CD4-positive, alpha-beta T cell treated with Interleukin-2 at 100 ng/mL for 4 hours (primary cell): ENCODE data around the gene PRSS57.
A peak's percentile ranks its signal among the peaks of the same experiment; 100 is the strongest.
"Not testable (repeated sequence)": the region's sequence is repeated elsewhere in the genome, so short reads cannot be mapped to it uniquely, and the experiment has no call there.

Source experiments
- DNase-seq: peaks from one replicate; pipeline ENCODE4 v3.0.0-alpha.2; 2020; ENCODE audit warnings: low spot score

The PRSS57 gene

GRCh38 chr19:674282-675151, 20.7 kb downstream of the PRSS57 start:
- no peak for DNase-seq

- no peak for DNase-seq
Measured at GRCh38 chr19:670609-671075, 24.6 kb downstream of the PRSS57 start.

GRCh38 chr19:668675-669434, 26.4 kb downstream of the PRSS57 start:
- DNase-seq = not testable (repeated sequence)

GRCh38 chr19:666985-667573, 28.2 kb downstream of the PRSS57 start:
- DNase-seq = not testable (repeated sequence)

GRCh38 chr19:664913-665443, 30.3 kb downstream of the PRSS57 start:
- DNase-seq = peak; percentile 85

- no peak for DNase-seq
Measured at GRCh38 chr19:663682-664117, 31.6 kb downstream of the PRSS57 start.

- peak; percentile 95 for DNase-seq
Measured at GRCh38 chr19:662962-663681, 32.1 kb downstream of the PRSS57 start, which contains the start of gene RNF126. Gene RNF126, minus strand, starts transcription at chr19:663214. Its CDS starts 93 bp downstream, at chr19:663121.

- peak; percentile 72 for DNase-seq
Measured at GRCh38 chr19:662207-662961, 32.9 kb downstream of the PRSS57 start.

- DNase-seq = peak; percentile 70
Measured at GRCh38 chr19:661427-662196, 33.6 kb downstream of the PRSS57 start.

- DNase-seq = no peak
Measured at GRCh38 chr19:660793-661426, 34.3 kb downstream of the PRSS57 start.

- DNase-seq = peak; percentile 72
Measured at GRCh38 chr19:658916-659839, 36.1 kb downstream of the PRSS57 start.

- DNase-seq = no peak
Measured at GRCh38 chr19:658059-658839, 37.0 kb downstream of the PRSS57 start.

- no peak for DNase-seq
Measured at GRCh38 chr19:657611-658010, 37.6 kb downstream of the PRSS57 start.

- no peak for DNase-seq
Measured at GRCh38 chr19:656751-657559, 38.3 kb downstream of the PRSS57 start.

GRCh38 chr19:655691-656090, 39.6 kb downstream of the PRSS57 start:
- DNase-seq = no peak

GRCh38 chr19:653425-653824, 41.8 kb downstream of the PRSS57 start:
- DNase-seq = no peak
